GM18499 (cell line): Measurements from ENCODE around the gene STXBP4.

ENCODE experiments used
- ATAC-seq: cut with Tn5 transposase; IDR thresholded peaks from one replicate; pipeline ENCODE4 v1.9.1; 2021; ENCODE audit warnings: moderate number of reproducible peaks; ENCODE audit not compliant: insufficient read depth, unreplicated experiment

STXBP4 gene

GRCh38 chr17:55110521-55110920, 142.0 kb downstream of the STXBP4 start:
- no peak for ATAC-seq

- no peak for ATAC-seq
Observed at GRCh38 chr17:55114283-55114682, 145.7 kb downstream of the STXBP4 start.

- ATAC-seq = no peak
Observed at GRCh38 chr17:55116440-55116914, 147.9 kb downstream of the STXBP4 start.

GRCh38 chr17:55117164-55117563, 148.6 kb downstream of the STXBP4 start:
- ATAC-seq = no peak

- no peak for ATAC-seq
Observed at GRCh38 chr17:55120651-55121050, 152.1 kb downstream of the STXBP4 start.

- no peak for ATAC-seq
Observed at GRCh38 chr17:55121268-55121667, 152.7 kb downstream of the STXBP4 start.

GRCh38 chr17:55122114-55122513, 153.5 kb downstream of the STXBP4 start:
- ATAC-seq = no peak

GRCh38 chr17:55124730-55125360, 156.3 kb downstream of the STXBP4 start:
- no peak for ATAC-seq

GRCh38 chr17:55133583-55133982, 165.0 kb downstream of the STXBP4 start:
- no peak for ATAC-seq

GRCh38 chr17:55134486-55135157, 166.1 kb downstream of the STXBP4 start:
- ATAC-seq = no peak

GRCh38 chr17:55140809-55141208, 172.2 kb downstream of the STXBP4 start:
- no peak for ATAC-seq

GRCh38 chr17:55144518-55144917, 176.0 kb downstream of the STXBP4 start:
- no peak for ATAC-seq

GRCh38 chr17:55149485-55149884, 180.9 kb downstream of the STXBP4 start:
- no peak for ATAC-seq

- ATAC-seq = no peak
Observed at GRCh38 chr17:55152236-55152635, 183.7 kb downstream of the STXBP4 start.

- ATAC-seq = no peak
Observed at GRCh38 chr17:55154101-55154500, 185.5 kb downstream of the STXBP4 start.

- ATAC-seq = no peak
Observed at GRCh38 chr17:55155856-55156560, 187.4 kb downstream of the STXBP4 start.

- no peak for ATAC-seq
Observed at GRCh38 chr17:55157165-55157564, 188.6 kb downstream of the STXBP4 start.

GRCh38 chr17:55158439-55158838, 189.9 kb downstream of the STXBP4 start:
- ATAC-seq = no peak

GRCh38 chr17:55159251-55159650, 190.7 kb downstream of the STXBP4 start:
- no peak for ATAC-seq

GRCh38 chr17:55160501-55160900, 191.9 kb downstream of the STXBP4 start:
- no peak for ATAC-seq

GRCh38 chr17:55161935-55162555, 193.5 kb downstream of the STXBP4 start:
- ATAC-seq = no peak
